Pancreas (tissue), 10 donors: ENCODE data around the gene SURF1. TPM values are rescaled to one million over a fixed set of nuclear protein-coding genes. Genes with fewer than 3 reads are reported as not detected.
A peak's percentile ranks its signal among the peaks of the same experiment; 100 is the strongest.

Experiments
- ATAC-seq, 4 donors: fragments of 200-7000 bp; cut with Tn5 transposase; one replicate each; pipeline versions ENCODE4 v1.8.0 to v1.9.1; 2020; ENCODE audit warnings: mild to moderate bottlenecking in 4 of 4, moderate library complexity in 4 of 4
- DNase-seq, 6 donors: peaks; one replicate each; pipeline ENCODE4 v3.0.0-alpha.2; 2020
- FAIRE-seq: peaks from 2 replicates; lab custom pipeline; 2012; peaks lifted over from hg19 to GRCh38; lab: Jason Lieb, UNC
- H3K27ac ChIP-seq, 4 donors: fragments of 200-600 bp; sonication (generic); 1 replicate in 3 of 4; 2 replicates in 1 of 4; pipeline versions ENCODE4 v1.5.0 to v1.8.0; 2020
- H3K27me3 ChIP-seq, 4 donors: fragments of 200-600 bp; one replicate each; pipeline ENCODE4 v1.8.0; 2021
- H3K36me3 ChIP-seq, 3 donors: fragments of 200-600 bp; sonication (generic) in 1 of 3; one replicate each; pipeline versions ENCODE4 v1.5.0 to v1.8.0; 2020 to 2021
- H3K4me1 ChIP-seq, 3 donors: fragments of 200-600 bp; one replicate each; pipeline ENCODE4 v1.8.0; 2021
- H3K4me3 ChIP-seq, 4 donors: fragments of 200-600 bp; sonication (generic) in 2 of 4; one replicate each; pipeline versions ENCODE4 v1.5.0 to v1.8.0; 2020 to 2021
- H3K9me3 ChIP-seq, 4 donors: fragments of 200-600 bp; one replicate each; pipeline ENCODE4 v1.8.0; 2021
- WGBS, 2 donors: extraction: QIAGEN DNeasy Blood & Tissue Kit; methylation state at CpG; one replicate each; pipeline ENCODE4 v1.1.7; 2013; 5-methylcytosine and 5-hydroxymethylcytosine counted together
- intact Hi-C, 3 donors: fragments of 100-400 bp; cut with DNase I; formaldehyde crosslinking; loops; one replicate each; pipeline versions ENCODE4 v1.11.1 to v1.14.2; 2022
- polyA plus RNA-seq, 2 donors: library from polyadenylated mRNA; stranded (reverse); fragments of 200-250 nt; gene quantifications; one replicate each; pipeline ENCODE4 v1.2.3, GENCODE V29; 2013
- total RNA-seq, 6 donors: library from RNA; stranded (reverse); fragmentation: NEBNext Ultra II Directional in 4 of 6; extraction: Animal tissue kit (Norgen Biotek cat#: 25700) in 4 of 6; gene quantifications; one replicate each; pipeline versions ENCODE4 v1.2.1 to v1.2.4, GENCODE V29; 2021 to 2023
- TF ChIP-seq, protein P1 (sequence below), 4 donors: fragments of 200-600 bp; sonication (generic) in 3 of 4; IDR thresholded peaks; one replicate each; pipeline versions ENCODE4 v1.5.0 to v1.8.0; 2021; ENCODE audit warnings: antibody characterized with exemption in 4 of 4
- donor health status: healthy with polysubstance abuse.
- donor health status: DM: no; HTN: no; CAD: no; lungs with moderate emphysema.
- donor health status: DM: no; HTN: no; CAD: no.
- donor health status: control.
- donor health status: control.
- donor health status: Bipolar disorder and iron deficiency.
- donor health status: DM: yes; HTN: yes; CAD: no.
- donor health status: DM: no; HTN: no; CAD: no.
- donor health status: DM: no; HTN: no; CAD: no.
- donor health status: DM: yes; HTN: yes; CAD: no.

SURF1 gene
- total and polyA plus RNA-seq, 8 donors = 33.6 to 73.9 (median 39.8) TPM

DNA sequence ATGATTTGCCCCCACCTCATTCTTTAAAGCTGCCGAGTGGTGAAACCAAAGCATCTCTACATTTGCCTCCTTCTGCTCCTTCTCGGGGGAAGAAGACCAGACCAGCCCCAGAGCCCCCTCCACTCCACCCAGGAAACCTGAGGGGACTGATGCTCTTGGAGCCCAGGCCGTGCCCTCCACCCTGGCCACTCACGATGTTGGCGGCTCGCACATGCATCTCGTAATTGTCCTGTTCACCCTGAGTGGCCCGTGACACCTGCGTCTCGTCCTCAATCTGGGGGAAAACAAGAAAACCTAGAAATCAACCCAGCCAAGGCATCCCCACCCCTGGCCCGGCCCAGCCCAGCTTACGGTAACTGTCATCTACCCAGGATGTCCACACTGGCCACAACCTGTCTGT, 11.3 kb downstream of the SURF1 start:
- TF ChIP-seq, protein P1, sequence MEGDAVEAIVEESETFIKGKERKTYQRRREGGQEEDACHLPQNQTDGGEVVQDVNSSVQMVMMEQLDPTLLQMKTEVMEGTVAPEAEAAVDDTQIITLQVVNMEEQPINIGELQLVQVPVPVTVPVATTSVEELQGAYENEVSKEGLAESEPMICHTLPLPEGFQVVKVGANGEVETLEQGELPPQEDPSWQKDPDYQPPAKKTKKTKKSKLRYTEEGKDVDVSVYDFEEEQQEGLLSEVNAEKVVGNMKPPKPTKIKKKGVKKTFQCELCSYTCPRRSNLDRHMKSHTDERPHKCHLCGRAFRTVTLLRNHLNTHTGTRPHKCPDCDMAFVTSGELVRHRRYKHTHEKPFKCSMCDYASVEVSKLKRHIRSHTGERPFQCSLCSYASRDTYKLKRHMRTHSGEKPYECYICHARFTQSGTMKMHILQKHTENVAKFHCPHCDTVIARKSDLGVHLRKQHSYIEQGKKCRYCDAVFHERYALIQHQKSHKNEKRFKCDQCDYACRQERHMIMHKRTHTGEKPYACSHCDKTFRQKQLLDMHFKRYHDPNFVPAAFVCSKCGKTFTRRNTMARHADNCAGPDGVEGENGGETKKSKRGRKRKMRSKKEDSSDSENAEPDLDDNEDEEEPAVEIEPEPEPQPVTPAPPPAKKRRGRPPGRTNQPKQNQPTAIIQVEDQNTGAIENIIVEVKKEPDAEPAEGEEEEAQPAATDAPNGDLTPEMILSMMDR (IDR thresholded peaks at IDR 0.05) = no peak
- H3K9me3 ChIP-seq = no peaks in the 10 kb centered on the region
- no peaks in the 10 kb centered on the region for H3K27me3 ChIP-seq
- ATAC-seq = no peak
- H3K4me1 ChIP-seq = peaks cover 6 to 14% (median 8%) of the 10 kb centered on the region in 3 donors
- WGBS, 2 donors = 93 to 96% methylated on average over 12 of the region's 12 CpGs
- no peak overlapping the region for H3K4me3 ChIP-seq
- H3K36me3 ChIP-seq = peaks cover 2 to 44% (median 14%) of the 10 kb centered on the region in 3 donors
- intact Hi-C loops = no loop called here
- FAIRE-seq = no peak
- H3K27ac ChIP-seq = no peak overlapping the region
- peak in 2 of 6 donors; percentile 17 to 44 for DNase-seq

DNA sequence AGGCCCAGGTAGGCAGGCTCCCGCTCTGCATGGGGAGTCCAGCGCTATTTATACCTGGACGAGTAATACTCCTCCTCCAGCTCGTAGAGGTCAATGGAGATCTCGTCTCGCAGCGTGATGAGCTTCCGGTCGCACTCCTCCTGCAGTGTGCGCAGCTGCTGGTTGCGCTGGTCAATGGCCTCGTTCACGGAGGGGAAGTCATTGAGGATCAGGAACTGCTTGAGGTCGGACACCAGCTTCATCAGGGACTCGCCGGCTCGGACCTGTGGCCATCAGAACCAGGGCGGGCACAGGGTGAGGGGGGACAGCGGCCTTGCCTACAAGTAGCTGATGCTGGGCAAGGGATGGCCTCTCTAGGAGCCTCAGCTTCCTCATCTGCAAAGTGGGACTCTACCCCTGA, 12.2 kb downstream of the SURF1 start:
- ATAC-seq (no peak), DNase-seq (peak in 2 of 6 donors; percentile 8 to 39), FAIRE-seq (no peak)
- intact Hi-C loops = no loop called here
- 93 to 96% methylated on average over 19 of the region's 19 CpGs for WGBS, 2 donors
- Histone ChIP-seq H3K27me3 (no peaks in the 10 kb centered on the region), H3K4me3 (no peak overlapping the region), H3K27ac (no peak overlapping the region), H3K4me1 (peaks cover under 1 to 6% (median 6%) of the 10 kb centered on the region in 3 donors), H3K36me3 (peaks cover 0 to 35% (median 9%) of the 10 kb centered on the region in 3 donors), H3K9me3 (no peaks in the 10 kb centered on the region)
- TF ChIP-seq, protein P1 (IDR thresholded peaks at IDR 0.05) = no peak

GRCh38 chr9:133342570-133342969, 13.7 kb downstream of the SURF1 start:
- H3K4me3 ChIP-seq = no peak overlapping the region
- H3K27ac ChIP-seq = no peak overlapping the region
- WGBS, 2 donors = 88% methylated on average over 11 of the region's 11 CpGs
- no peak for FAIRE-seq
- H3K36me3 ChIP-seq = peaks cover 0 to 35% (median 9%) of the 10 kb centered on the region in 3 donors
- DNase-seq = peak in 3 of 6 donors; percentile 11 to 66 (median 41)
- intact Hi-C loops = no loop called here
- H3K4me1 ChIP-seq = peaks cover 0 to 6% (median 5%) of the 10 kb centered on the region in 3 donors
- TF ChIP-seq, protein P1 (IDR thresholded peaks at IDR 0.05) = no peak
- no peak for ATAC-seq
- H3K9me3 ChIP-seq = no peaks in the 10 kb centered on the region
- H3K27me3 ChIP-seq = no peaks in the 10 kb centered on the region

- no peak overlapping the region for H3K27ac ChIP-seq
- intact Hi-C loops = no loop called here
- H3K4me1 ChIP-seq = peaks cover 0 to 6% (median 5%) of the 10 kb centered on the region in 3 donors
- no peak for ATAC-seq
- FAIRE-seq = no peak
- DNase-seq = peak in 1 of 6 donors; percentile 58
- WGBS, 2 donors = 84 to 90% methylated on average over 12 of the region's 12 CpGs
- peaks cover 0 to 35% (median 9%) of the 10 kb centered on the region in 3 donors for H3K36me3 ChIP-seq
- H3K9me3 ChIP-seq = no peaks in the 10 kb centered on the region
- H3K4me3 ChIP-seq = no peak overlapping the region
- no peaks in the 10 kb centered on the region for H3K27me3 ChIP-seq
- TF ChIP-seq, protein P1 (IDR thresholded peaks at IDR 0.05) = no peak
Measured at GRCh38 chr9:133342069-133342406, 14.2 kb downstream of the SURF1 start.

- TF ChIP-seq, protein P1 (IDR thresholded peaks at IDR 0.05) = no peak
- 87 to 94% methylated on average over 15 of the region's 15 CpGs for WGBS, 2 donors
Measured at GRCh38 chr9:133341369-133342068, 14.8 kb downstream of the SURF1 start.

More at GRCh38 chr9:133341369-133342068, 14.8 kb downstream of the SURF1 start:
- Histone ChIP-seq H3K27me3 (no peaks in the 10 kb centered on the region), H3K9me3 (no peaks in the 10 kb centered on the region), H3K36me3 (peaks cover 0 to 35% (median 9%) of the 10 kb centered on the region in 3 donors), H3K4me1 (peaks cover 0 to 2% (median under 1%) of the 10 kb centered on the region in 3 donors), H3K4me3 (no peak overlapping the region), H3K27ac (no peak overlapping the region)
- intact Hi-C loops = no loop called here
- DNase-seq (peak in 3 of 6 donors; percentile 12 to 59 (median 51)), FAIRE-seq (no peak), ATAC-seq (peak in 3 of 4 donors; percentile 27 to 73 (median 48))
